Stimulated activated naive B cell treated with anti-CD40 and anti-IgM and Interleukin-4, amounts not matched to agents 10 μg/mL and 1 μg/mL and 100 μg/mL, for 72 hours (primary cell): ENCODE measurements around the gene AKAP13.

Source experiments
- ATAC-seq, 2 donors: fragments of 150-1000 bp; cut with Tn5 transposase; replicated peaks; 2 replicates each; pipeline ENCODE4 v1.10.0; 2021; ENCODE audit warnings: moderate library complexity in 1 of 2
- DNase-seq: peaks from one replicate; pipeline ENCODE4 v3.0.0; 2021
- H3K27ac Mint-ChIP-seq: one replicate; pipeline ENCODE4 v1.8.0; 2022; ENCODE audit warnings: mild to moderate bottlenecking, mixed read lengths
- H3K27me3 Mint-ChIP-seq, 2 donors: one replicate each; pipeline ENCODE4 v1.8.0; 2022; ENCODE audit warnings: mixed read lengths in 2 of 2
- H3K36me3 Mint-ChIP-seq, 2 donors: one replicate each; pipeline ENCODE4 v1.8.0; 2022; ENCODE audit warnings: mixed read lengths in 2 of 2, mild to moderate bottlenecking in 1 of 2
- H3K4me1 Mint-ChIP-seq, 2 donors: one replicate each; pipeline ENCODE4 v1.8.0; 2022; ENCODE audit warnings: mixed read lengths in 2 of 2, mild to moderate bottlenecking in 1 of 2
- H3K4me3 Mint-ChIP-seq, 2 donors: one replicate each; pipeline ENCODE4 v1.8.0; 2022; ENCODE audit warnings: mild to moderate bottlenecking in 2 of 2, mixed read lengths in 2 of 2, moderate library complexity in 1 of 2
- H3K9me3 Mint-ChIP-seq, 2 donors: one replicate each; pipeline ENCODE4 v1.8.0; 2022; ENCODE audit warnings: mixed read lengths in 2 of 2, mild to moderate bottlenecking in 1 of 2

The AKAP13 gene

GRCh38 chr15:85542895-85543331 is 162.5 kb downstream of the AKAP13 start:
- Mint-ChIP-seq H3K36me3 (peaks cover 20 to 32% of the 10 kb centered on the region in 2 donors), H3K27ac (peak overlapping the region; percentile 57), H3K4me1 (peaks cover 58 to 74% of the 10 kb centered on the region in 2 donors), H3K27me3 (no peaks in the 10 kb centered on the region), H3K9me3 (no peaks in the 10 kb centered on the region), H3K4me3 (peak overlapping the region; percentile 22 to 54)
- no peak for DNase-seq
- peak; percentile 55 to 60 for ATAC-seq

GRCh38 chr15:85543741-85544155 is 163.3 kb downstream of the AKAP13 start:
- H3K4me3 Mint-ChIP-seq, result peak overlapping the region; percentile 54 to 57
- H3K4me1 Mint-ChIP-seq, result peaks cover 56 to 72% of the 10 kb centered on the region in 2 donors
- H3K9me3 Mint-ChIP-seq, result no peaks in the 10 kb centered on the region
- ATAC-seq (no peak), DNase-seq (no peak)
- H3K36me3 Mint-ChIP-seq, result peaks cover 20 to 30% of the 10 kb centered on the region in 2 donors
- H3K27ac Mint-ChIP-seq, result peak overlapping the region; percentile 6
- H3K27me3 Mint-ChIP-seq, result no peaks in the 10 kb centered on the region

DNA sequence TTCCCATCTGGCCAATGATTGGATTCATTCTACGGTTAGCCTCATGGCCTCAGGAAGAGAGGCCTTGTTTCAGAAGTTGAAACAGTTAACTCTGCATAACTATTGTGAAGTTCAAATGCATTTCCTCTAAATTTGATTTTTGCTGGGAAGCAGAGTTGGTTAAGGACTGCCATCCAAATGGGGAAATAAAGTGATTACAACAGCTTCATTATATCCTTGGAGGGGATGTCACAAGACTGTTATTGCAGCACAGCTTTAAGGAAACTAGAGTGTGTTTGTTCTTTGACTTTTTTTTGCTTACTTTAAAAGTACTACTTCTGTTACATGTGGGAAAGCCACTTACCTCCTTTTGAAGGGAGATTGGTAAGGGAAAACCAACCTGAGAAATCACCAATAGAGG is 164.8 kb downstream of the AKAP13 start:
- peaks cover 45 to 59% of the 10 kb centered on the region in 2 donors for H3K4me1 Mint-ChIP-seq
- DNase-seq (no peak), ATAC-seq (no peak)
- H3K27ac Mint-ChIP-seq, result no peak overlapping the region
- H3K36me3 Mint-ChIP-seq, result peaks cover 20 to 29% of the 10 kb centered on the region in 2 donors
- H3K27me3 Mint-ChIP-seq, result no peaks in the 10 kb centered on the region
- H3K9me3 Mint-ChIP-seq, result no peaks in the 10 kb centered on the region
- H3K4me3 Mint-ChIP-seq, result no peak overlapping the region

- Mint-ChIP-seq H3K27me3 (no peaks in the 10 kb centered on the region), H3K36me3 (peaks cover 20 to 29% of the 10 kb centered on the region in 2 donors), H3K4me1 (peaks cover 39 to 53% of the 10 kb centered on the region in 2 donors), H3K9me3 (no peaks in the 10 kb centered on the region), H3K27ac (peak overlapping the region; percentile 9), H3K4me3 (no peak overlapping the region)
- DNase-seq (no peak), ATAC-seq (no peak)
These were observed 165.3 kb downstream of the AKAP13 start for GRCh38 chr15:85545752-85546151.

GRCh38 chr15:85547386-85547785 is 167.0 kb downstream of the AKAP13 start:
- Mint-ChIP-seq H3K27ac (no peak overlapping the region), H3K36me3 (peaks cover 23 to 37% of the 10 kb centered on the region in 2 donors), H3K4me3 (no peak overlapping the region), H3K27me3 (no peaks in the 10 kb centered on the region), H3K9me3 (no peaks in the 10 kb centered on the region), H3K4me1 (peaks cover 25 to 37% of the 10 kb centered on the region in 2 donors)
- DNase-seq, result no peak
- ATAC-seq, result no peak

GRCh38 chr15:85550283-85550682 is 169.9 kb downstream of the AKAP13 start:
- DNase-seq (no peak), ATAC-seq (no peak)
- H3K4me1 Mint-ChIP-seq, result peaks cover 14 to 36% of the 10 kb centered on the region in 2 donors
- no peaks in the 10 kb centered on the region for H3K27me3 Mint-ChIP-seq
- peaks cover 19 to 30% of the 10 kb centered on the region in 2 donors for H3K36me3 Mint-ChIP-seq
- no peak overlapping the region for H3K27ac Mint-ChIP-seq
- H3K9me3 Mint-ChIP-seq, result no peaks in the 10 kb centered on the region
- no peak overlapping the region for H3K4me3 Mint-ChIP-seq

DNA sequence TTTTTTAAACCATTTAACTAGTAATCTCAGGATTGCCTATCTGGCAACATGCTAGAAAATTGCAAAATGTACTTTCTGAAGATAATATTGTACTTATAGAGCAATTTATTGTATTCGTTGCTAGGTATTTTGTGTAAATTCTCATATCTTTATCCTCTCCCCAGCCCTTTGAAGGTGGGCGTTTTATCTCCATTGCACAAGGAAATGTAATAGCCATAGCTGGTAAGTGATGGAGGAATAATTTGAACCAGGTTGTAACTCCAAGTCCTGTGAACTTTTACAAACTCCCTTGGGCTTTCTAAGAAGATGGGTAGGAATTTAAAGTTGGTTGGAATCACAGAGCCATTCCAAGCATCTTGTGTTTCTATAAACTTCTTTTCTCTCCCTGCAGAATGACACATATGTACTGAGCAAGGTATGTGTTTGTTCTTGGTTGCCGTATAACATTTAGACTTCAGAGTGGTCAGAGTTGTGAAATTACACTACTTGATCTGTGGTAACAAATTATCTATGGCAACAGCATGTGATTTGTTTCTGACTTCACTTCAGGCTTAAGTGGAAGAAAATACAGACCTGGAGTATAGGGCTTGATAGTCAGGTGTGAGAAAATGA is 170.9 kb downstream of the AKAP13 start:
- Mint-ChIP-seq H3K27me3 (no peaks in the 10 kb centered on the region), H3K9me3 (no peaks in the 10 kb centered on the region), H3K4me1 (peaks cover 11 to 35% of the 10 kb centered on the region in 2 donors), H3K36me3 (peaks cover 14 to 21% of the 10 kb centered on the region in 2 donors), H3K4me3 (no peak overlapping the region), H3K27ac (no peak overlapping the region)
- no peak for ATAC-seq
- DNase-seq, result no peak

GRCh38 chr15:85554852-85555521 is 174.6 kb downstream of the AKAP13 start:
- Mint-ChIP-seq H3K27ac (peak overlapping the region; percentile 5), H3K36me3 (peaks cover 8 to 15% of the 10 kb centered on the region in 2 donors), H3K4me1 (peaks cover 13 to 35% of the 10 kb centered on the region in 2 donors), H3K4me3 (peak overlapping the region; percentile 11), H3K9me3 (no peaks in the 10 kb centered on the region), H3K27me3 (no peaks in the 10 kb centered on the region)
- no peak for DNase-seq
- ATAC-seq, result peak; percentile 74 to 82

DNA sequence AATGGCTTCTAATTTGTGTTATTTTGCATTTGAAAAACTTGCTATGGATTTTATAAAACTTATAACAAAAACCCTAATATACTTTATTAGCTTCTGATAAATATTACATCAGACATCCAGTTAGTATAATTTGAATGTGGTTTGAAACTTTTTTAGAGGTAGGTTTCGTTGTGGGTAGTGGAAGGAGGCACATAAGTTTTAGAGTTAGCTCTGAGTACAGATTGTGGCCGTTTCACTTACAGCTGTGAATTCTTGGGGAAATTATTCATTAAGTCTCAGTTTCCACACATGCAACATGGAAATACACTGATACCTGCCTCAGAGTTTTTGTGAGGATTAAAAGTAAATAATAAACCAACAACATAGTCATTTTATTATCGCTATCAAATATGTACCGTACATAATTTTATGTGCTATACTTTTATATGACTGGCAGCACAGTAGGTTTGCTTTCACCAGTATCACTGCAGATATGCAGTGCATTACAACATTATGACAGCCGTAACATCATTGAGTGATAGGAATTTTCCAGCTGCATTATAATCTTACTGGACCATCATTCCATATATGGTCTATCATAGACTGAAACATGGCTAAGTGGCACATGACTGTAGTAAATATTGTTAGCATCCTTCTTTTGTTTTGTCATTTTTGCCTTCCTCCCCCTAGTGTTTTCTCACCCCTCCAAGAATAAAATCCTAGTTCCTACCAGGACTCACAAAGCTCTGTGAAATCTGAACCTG is 175.6 kb downstream of the AKAP13 start:
- H3K9me3 Mint-ChIP-seq, result no peaks in the 10 kb centered on the region
- no peak overlapping the region for H3K27ac Mint-ChIP-seq
- H3K27me3 Mint-ChIP-seq, result no peaks in the 10 kb centered on the region
- H3K36me3 Mint-ChIP-seq, result peaks cover 8 to 13% of the 10 kb centered on the region in 2 donors
- H3K4me3 Mint-ChIP-seq, result no peak overlapping the region
- DNase-seq (no peak), ATAC-seq (no peak)
- peaks cover 13 to 38% of the 10 kb centered on the region in 2 donors for H3K4me1 Mint-ChIP-seq

DNA sequence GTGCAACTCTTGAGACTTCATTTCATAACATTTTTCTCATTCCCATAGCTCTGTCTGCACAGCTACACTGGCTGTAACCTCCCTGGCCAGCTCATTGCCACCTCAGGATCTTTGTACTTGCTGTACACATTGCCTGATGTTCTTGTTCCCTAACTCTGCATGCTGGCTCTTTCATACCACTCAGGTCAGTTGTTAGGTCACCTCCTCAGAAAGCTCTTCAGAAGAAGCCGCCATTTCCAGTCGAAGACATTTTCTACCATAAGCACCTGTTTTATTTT is 176.2 kb downstream of the AKAP13 start:
- H3K27ac Mint-ChIP-seq, result no peak overlapping the region
- no peak overlapping the region for H3K4me3 Mint-ChIP-seq
- no peaks in the 10 kb centered on the region for H3K9me3 Mint-ChIP-seq
- no peak for DNase-seq
- H3K27me3 Mint-ChIP-seq, result no peaks in the 10 kb centered on the region
- peaks cover 6 to 11% of the 10 kb centered on the region in 2 donors for H3K36me3 Mint-ChIP-seq
- no peak for ATAC-seq
- H3K4me1 Mint-ChIP-seq, result peaks cover 13 to 38% of the 10 kb centered on the region in 2 donors

GRCh38 chr15:85557385-85557784 is 177.0 kb downstream of the AKAP13 start:
- no peak for DNase-seq
- Mint-ChIP-seq H3K9me3 (no peaks in the 10 kb centered on the region), H3K27me3 (no peaks in the 10 kb centered on the region), H3K4me1 (peaks cover 13 to 38% of the 10 kb centered on the region in 2 donors), H3K27ac (peak overlapping the region; percentile 76), H3K36me3 (peaks cover 5% of the 10 kb centered on the region in 2 donors), H3K4me3 (no peak overlapping the region)
- ATAC-seq, result no peak

DNA sequence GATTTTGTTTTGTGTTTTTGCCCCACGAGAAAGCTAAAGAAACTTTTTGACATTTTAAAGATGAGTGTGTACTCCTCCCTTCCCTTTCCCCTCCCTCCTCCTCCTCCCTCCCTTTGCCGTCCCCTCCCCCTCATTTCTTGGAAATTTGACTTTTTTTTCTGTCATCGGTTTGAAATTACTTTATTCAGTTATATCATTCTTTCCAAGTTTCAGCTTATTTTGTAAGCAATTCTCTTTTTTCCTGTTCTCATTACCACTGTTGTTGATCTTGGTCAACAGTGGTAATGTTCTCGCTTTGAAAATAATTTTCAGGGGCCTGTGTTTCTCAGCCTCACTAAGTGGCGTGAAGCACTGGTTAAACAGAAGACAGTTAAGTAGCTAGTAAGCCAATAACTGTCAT is 178.4 kb downstream of the AKAP13 start:
- DNase-seq (no peak), ATAC-seq (no peak)
- Mint-ChIP-seq H3K4me1 (peaks cover 13 to 34% of the 10 kb centered on the region in 2 donors), H3K9me3 (no peaks in the 10 kb centered on the region), H3K27me3 (no peaks in the 10 kb centered on the region), H3K27ac (no peak overlapping the region), H3K36me3 (peaks cover 2 to 5% of the 10 kb centered on the region in 2 donors), H3K4me3 (no peak overlapping the region)

DNA sequence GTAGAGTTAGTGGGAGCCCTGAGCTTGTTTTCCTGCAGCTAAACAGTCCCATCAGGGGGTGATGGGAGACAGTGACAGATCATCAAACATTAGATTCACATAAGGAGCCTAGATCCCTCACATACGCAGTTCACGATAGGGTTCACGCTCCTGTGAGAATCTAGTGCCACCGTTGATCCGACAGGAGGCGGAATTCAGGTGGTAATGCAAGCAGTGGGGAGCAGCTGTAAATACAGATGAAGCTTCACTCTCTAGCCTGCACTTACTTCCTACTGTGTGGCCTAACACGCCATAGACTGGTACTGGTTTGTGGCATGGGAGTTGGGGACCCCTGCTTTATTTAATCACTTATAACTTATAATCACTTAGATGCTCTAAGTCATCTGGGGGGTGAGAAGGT is 179.1 kb downstream of the AKAP13 start:
- Mint-ChIP-seq H3K9me3 (no peaks in the 10 kb centered on the region), H3K4me3 (no peak overlapping the region), H3K4me1 (peaks cover 13 to 28% of the 10 kb centered on the region in 2 donors), H3K27ac (no peak overlapping the region), H3K27me3 (no peaks in the 10 kb centered on the region), H3K36me3 (peaks cover 2 to 6% of the 10 kb centered on the region in 2 donors)
- no peak for ATAC-seq
- no peak for DNase-seq

DNA sequence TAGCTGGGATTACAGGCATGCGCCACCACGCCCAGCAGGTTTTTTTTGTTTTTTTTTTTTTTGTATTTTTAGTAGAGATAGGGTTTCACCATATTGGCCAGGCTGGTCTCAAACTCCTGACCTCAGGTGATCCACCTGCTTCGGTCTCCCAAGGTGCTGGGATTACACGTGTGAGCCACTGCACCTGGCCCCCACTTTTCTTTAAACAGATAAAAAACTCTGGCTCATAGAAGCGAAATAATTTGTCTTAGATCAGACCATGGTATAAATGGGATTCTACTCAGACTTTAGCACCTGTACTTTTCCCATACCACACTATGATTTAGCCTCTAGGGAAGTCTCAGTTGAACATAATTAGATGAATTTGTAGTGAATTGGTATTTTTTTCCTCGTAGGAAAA is 182.4 kb downstream of the AKAP13 start:
- no peaks in the 10 kb centered on the region for H3K9me3 Mint-ChIP-seq
- ATAC-seq, result no peak

More for the DNA sequence above, 182.4 kb downstream of the AKAP13 start:
- Mint-ChIP-seq H3K27me3 (no peaks in the 10 kb centered on the region), H3K4me1 (peaks cover 5 to 10% of the 10 kb centered on the region in 2 donors), H3K36me3 (peaks cover 0 to 4% of the 10 kb centered on the region in 2 donors), H3K27ac (no peak overlapping the region), H3K4me3 (no peak overlapping the region)
- no peak for DNase-seq
